GM12878 (cell line): ENCODE data around the gene DLG2. TPM values are rescaled to one million over a fixed set of nuclear protein-coding genes. Genes with fewer than 3 reads are reported as not detected.

Experiments
- ATAC-seq: fragments of 200-7000 bp; cut with Tn5 transposase; 3 replicates; pipeline ENCODE4 v1.9.1; 2020; ENCODE audit warnings: mild to moderate bottlenecking, moderate library complexity
- BruUV-seq: library from RNA; stranded (reverse); fragments of 400-500 nt; replicated peaks from 2 replicates; lab custom pipeline; 2021; lab: Mats Ljungman, UMichigan
- CTCF ChIA-PET: fragments of 300-600 bp; sonication (Branson Sonifier 250); formaldehyde crosslinking; extraction: SDS; loops from one replicate; lab custom pipeline; 2021; ENCODE audit warnings: inconsistent platforms; lab: Yijun Ruan, JAX
- POLR2A ChIA-PET: fragments of 350-600 bp; formaldehyde crosslinking; extraction: SDS; loops from one replicate; lab custom pipeline; 2021; ENCODE audit warnings: inconsistent platforms; lab: Charles Lee
- RAD21 ChIA-PET: fragments of 300-600 bp; sonication (Branson Sonifier 250); formaldehyde crosslinking; loops from one replicate; lab custom pipeline; 2023; ENCODE audit warnings: antibody characterized with exemption; ENCODE audit not compliant: unreplicated experiment; lab: Charles Lee
- SMC1A ChIA-PET: fragments of 300-600 bp; sonication (Branson Sonifier 250); formaldehyde crosslinking; loops from one replicate; lab custom pipeline; 2023; ENCODE audit not compliant: unreplicated experiment, uncharacterized antibody; lab: Charles Lee
- DNase-seq: peaks from one replicate; pipeline ENCODE4 v3.0.0-alpha.2; 2011; ENCODE audit warnings: low read depth, low spot score
- FAIRE-seq: peaks from 3 replicates; lab custom pipeline; 2011; peaks lifted over from hg19 to GRCh38; lab: Jason Lieb, UNC
- H2AFZ ChIP-seq: 2 replicates; pipeline ENCODE4 v1.6.0; 2011; ENCODE audit warnings: low read depth, low read length, control low read depth; ENCODE audit not compliant: control insufficient read depth
- H3K27ac ChIP-seq: 2 replicates; pipeline ENCODE4 v1.5.1; 2011; ENCODE audit warnings: control low read depth; ENCODE audit not compliant: control insufficient read depth, insufficient read depth
- H3K27me3 ChIP-seq, 2 experiments: replicated peaks in 1 of 2; 2 replicates each; pipeline versions ENCODE4 v1.6.0 to v1.6.1; 2011; ENCODE audit warnings: low read length in 1 of 2; ENCODE audit not compliant: control insufficient read depth in 2 of 2, insufficient read depth in 2 of 2
- H3K36me3 ChIP-seq, 2 experiments: 2 replicates each; pipeline ENCODE4 v1.5.1; 2011; ENCODE audit warnings: low read length in 1 of 2; ENCODE audit not compliant: control insufficient read depth in 2 of 2, insufficient read depth in 2 of 2
- H3K4me1 ChIP-seq: 2 replicates; pipeline ENCODE4 v1.6.1; 2011; ENCODE audit warnings: mild to moderate bottlenecking, low read length, moderate library complexity, mixed read lengths; ENCODE audit not compliant: control insufficient read depth, insufficient read depth
- H3K4me2 ChIP-seq: 2 replicates; pipeline ENCODE4 v1.6.0; 2011; ENCODE audit warnings: control low read depth; ENCODE audit not compliant: control insufficient read depth, insufficient read depth
- H3K4me3 ChIP-seq: fragments of 200-600 bp; sonication (generic); 2 replicates; pipeline ENCODE4 v1.5.1; 2016
- H3K79me2 ChIP-seq: 2 replicates; pipeline ENCODE4 v1.6.0; 2011; ENCODE audit warnings: low read length; ENCODE audit not compliant: control insufficient read depth, insufficient read depth
- H3K9ac ChIP-seq: 2 replicates; pipeline ENCODE4 v1.8.0; 2011; ENCODE audit warnings: low read length, control low read depth, mixed read lengths; ENCODE audit not compliant: control insufficient read depth, insufficient read depth
- H3K9me3 ChIP-seq: replicated peaks from 3 replicates; pipeline ENCODE4 v1.5.1; 2011; ENCODE audit warnings: mild to moderate bottlenecking, low read length; ENCODE audit not compliant: control insufficient read depth, insufficient read depth
- H4K20me1 ChIP-seq: 2 replicates; pipeline ENCODE4 v1.6.0; 2011; ENCODE audit not compliant: control insufficient read depth, insufficient read depth
- ASH2L ChIP-seq: fragments of 300-600, 200-600 bp; sonication (generic); IDR thresholded peaks from 2 replicates; pipeline ENCODE4 v1.6.1; 2017; ENCODE audit warnings: low read depth, mild to moderate bottlenecking, borderline replicate concordance
- CBX3 ChIP-seq: fragments of 200-600 bp; sonication (generic); IDR thresholded peaks from 2 replicates; pipeline ENCODE4 v1.6.1; 2016; ENCODE audit warnings: low read depth, borderline replicate concordance
- CEBPB ChIP-seq, 2 experiments: fragments of 150-350 bp in 1 of 2; IDR thresholded peaks; 2 replicates each; pipeline ENCODE4 v1.6.1; 2012 to 2014; ENCODE audit warnings: low read depth in 2 of 2, low read length in 2 of 2, borderline replicate concordance in 1 of 2, inconsistent platforms in 1 of 2
- GABPA ChIP-seq: IDR thresholded peaks from 2 replicates; pipeline ENCODE4 v1.6.1; 2014; ENCODE audit warnings: antibody characterized with exemption, low read depth, mild to moderate bottlenecking, inconsistent platforms
- JUND ChIP-seq: IDR thresholded peaks from 2 replicates; pipeline ENCODE4 v1.6.1; 2012; ENCODE audit warnings: low read depth, mild to moderate bottlenecking, low read length, improper control_type of control experiment, moderate library complexity
- MYC ChIP-seq: IDR thresholded peaks from 2 replicates; pipeline ENCODE4 v1.6.1; 2011; ENCODE audit warnings: mild to moderate bottlenecking, low read length, moderate library complexity, inconsistent platforms; ENCODE audit not compliant: insufficient read depth, insufficient replicate concordance, insufficient read length, severe bottlenecking
- NFYA ChIP-seq: IDR thresholded peaks from 2 replicates; pipeline ENCODE4 v1.6.1; 2011; ENCODE audit warnings: low read depth, mild to moderate bottlenecking, low read length, improper control_type of control experiment, borderline replicate concordance
- NFYB ChIP-seq: IDR thresholded peaks from 2 replicates; pipeline ENCODE4 v1.6.1; 2011; ENCODE audit warnings: low read depth, mild to moderate bottlenecking, low read length, improper control_type of control experiment, moderate library complexity; ENCODE audit not compliant: insufficient read depth
- NR2F1 ChIP-seq: fragments of 450-650 bp; conservative IDR thresholded peaks from 2 replicates; pipeline ENCODE4 v1.6.1; 2017; ENCODE audit warnings: mild to moderate bottlenecking
- RAD51 ChIP-seq: fragments of 450-650 bp; IDR thresholded peaks from 2 replicates; pipeline ENCODE4 v1.6.1; 2016; ENCODE audit warnings: moderate library complexity, mild to moderate bottlenecking, inconsistent platforms
- RFX5 ChIP-seq: IDR thresholded peaks from 2 replicates; pipeline ENCODE4 v1.6.1; 2011; ENCODE audit warnings: low read depth, low read length, improper control_type of control experiment
- SIX5 ChIP-seq: IDR thresholded peaks from 2 replicates; pipeline ENCODE4 v1.6.1; 2011; ENCODE audit warnings: mild to moderate bottlenecking, low read depth, low read length, moderate library complexity; ENCODE audit not compliant: severe bottlenecking
- STAT3 ChIP-seq: IDR thresholded peaks from 2 replicates; pipeline ENCODE4 v1.6.1; 2011; ENCODE audit warnings: low read depth, low read length, improper control_type of control experiment
- SUPT20H ChIP-seq: IDR thresholded peaks from 2 replicates; pipeline ENCODE4 v1.6.1; 2011; ENCODE audit warnings: low read depth, mild to moderate bottlenecking, low read length, moderate library complexity, borderline replicate concordance; ENCODE audit not compliant: control insufficient read depth
- WGBS: methylation state at CpG from one replicate; pipeline ENCODE4 v1.1.6; 2016; ENCODE audit warnings: low lambda C conversion rate; ENCODE audit not compliant: insufficient replicate concordance, insufficient coverage; ENCODE audit errors: missing lambda C conversion rate; 5-methylcytosine and 5-hydroxymethylcytosine counted together
- in situ Hi-C: fragments of 300-500 bp; cut with MboI; formaldehyde crosslinking; loops from 9 replicates; pipeline ENCODE4 v1.14.3; 2018; ENCODE audit warnings: mixed read lengths
- intact Hi-C: fragments of 100-400 bp; cut with micrococcal nuclease; formaldehyde crosslinking; loops from one replicate; pipeline ENCODE4 v1.14.2; 2022; ENCODE audit not compliant: unreplicated experiment
- polyA plus RNA-seq, 11 experiments: library from polyadenylated mRNA; depleted of rRNA in 4 of 11; unstranded in 6 of 11; stranded (reverse) in 5 of 11; fragments of >200 nt; fragmentation: Nextera tagmentation in 4 of 11; fragmentation: Illumina TruSeq in 1 of 11; extraction: Ambion mirVana in 4 of 11; extraction: Trizol in 1 of 11; gene quantifications; 1 replicate in 1 of 11; 2 replicates in 10 of 11; pipeline versions ENCODE4 v1.2.1 to v1.2.3, GENCODE V29; 2011 to 2016; ENCODE audit warnings: inconsistent platforms in 2 of 11, missing spikeins in 2 of 11, low read depth in 1 of 11
- total RNA-seq, 4 experiments: library from RNA; depleted of rRNA in 3 of 4; stranded (reverse); fragments of >200 nt in 3 of 4; fragmentation: Illumina TruSeq in 1 of 4; extraction: Trizol in 1 of 4; gene quantifications; 2 replicates each; pipeline versions ENCODE4 v1.2.1 to v1.2.3, GENCODE V29; 2013 to 2021
- TF ChIP-seq, protein P1 (sequence below): IDR thresholded peaks from 2 replicates; pipeline ENCODE4 v1.6.1; 2011; ENCODE audit warnings: borderline replicate concordance, low read depth, mild to moderate bottlenecking, moderate library complexity, low read length; ENCODE audit not compliant: insufficient read depth, poor library complexity, severe bottlenecking
- TF ChIP-seq, protein P2 (sequence below): IDR thresholded peaks from 2 replicates; pipeline ENCODE4 v1.6.1; 2012; ENCODE audit warnings: low read depth, low read length, improper control_type of control experiment

DLG2 gene
- total and polyA plus RNA-seq, 10 of the 15 experiments (the other 5 are each of a cell fraction or from before 2014, with no cell fraction given) = 0.09 to 0.98 (median 0.35) TPM

DNA sequence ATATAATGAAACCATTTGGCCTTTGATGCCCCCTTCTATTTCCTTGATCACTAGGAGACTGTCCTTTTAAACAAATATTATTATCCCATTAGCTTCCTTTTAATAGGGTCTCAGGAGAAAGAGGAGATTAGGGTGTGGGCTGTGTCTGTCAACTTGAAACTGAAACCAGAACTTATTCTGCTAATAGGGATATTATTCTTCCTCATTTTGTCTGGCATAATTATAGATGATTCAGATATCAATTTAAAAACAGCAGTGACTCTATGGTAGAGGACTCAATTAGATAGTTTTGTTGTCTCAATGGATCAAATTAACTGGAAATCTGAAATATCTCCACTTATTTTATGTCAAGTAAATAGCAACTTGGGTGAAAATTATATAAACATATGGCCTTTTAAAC is 1756.1 kb downstream of the DLG2 start (continued):
- no peak for TF ChIP-seq MYC

DNA sequence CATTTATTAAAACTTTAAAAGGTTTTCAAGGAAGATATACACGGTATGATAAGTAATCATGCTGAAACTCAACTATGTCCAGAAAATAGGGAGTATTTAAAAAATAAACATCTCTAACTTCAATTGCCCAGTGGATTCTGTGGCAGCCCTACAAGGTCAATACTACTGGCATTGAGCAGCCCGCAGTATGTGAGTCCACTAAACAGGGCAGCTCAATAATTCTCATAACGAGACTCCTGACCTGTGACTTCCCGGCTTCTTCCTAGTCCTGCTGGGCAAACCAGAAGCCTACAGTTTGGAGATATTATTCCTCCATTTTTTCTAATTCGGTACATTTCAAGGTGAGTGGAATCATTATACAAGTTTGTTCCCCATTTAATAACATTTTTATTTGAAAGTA is 1760.5 kb downstream of the DLG2 start:
- no TSS peak for BruUV-seq
- Histone ChIP-seq H3K4me3 (no peak overlapping the region), H3K9me3 (no peaks in the 10 kb centered on the region), H3K27me3 (no peaks in the 10 kb centered on the region), H2AFZ (no peak overlapping the region), H3K36me3 (no peaks in the 10 kb centered on the region), H3K9ac (no peak overlapping the region), H3K79me2 (no peaks in the 10 kb centered on the region), H3K27ac (no peak overlapping the region), H4K20me1 (no peaks in the 10 kb centered on the region), H3K4me1 (no peaks in the 10 kb centered on the region), H3K4me2 (no peak overlapping the region)
- in situ Hi-C loops = no loop called here
- ChIA-PET RAD21 (interaction anchor here (0.9 kb wide), 1 partner anchor 29 kb away, joined by 3 read pairs; no protein-coding TSS in a partner anchor), CTCF (interaction anchor here (0.6 kb wide), 1 partner anchor 51 kb away, joined by 3 read pairs; no protein-coding TSS in a partner anchor), POLR2A (no interaction called here), SMC1A (no interaction called here)
- TF ChIP-seq GABPA (no peak), JUND (no peak), CEBPB (IDR thresholded peaks at IDR 0.05; ENCODE audit: borderline replicate concordance in 1 of 2, low read depth in 2 of 2, low read length in 2 of 2) (no peak), RFX5 (no peak), SUPT20H (no peak), CBX3 (no peak), NFYB (no peak), SIX5 (no peak), RAD51 (no peak), NFYA (no peak), STAT3 (no peak), ASH2L (no peak), NR2F1 (no peak)
- TF ChIP-seq, protein P1, sequence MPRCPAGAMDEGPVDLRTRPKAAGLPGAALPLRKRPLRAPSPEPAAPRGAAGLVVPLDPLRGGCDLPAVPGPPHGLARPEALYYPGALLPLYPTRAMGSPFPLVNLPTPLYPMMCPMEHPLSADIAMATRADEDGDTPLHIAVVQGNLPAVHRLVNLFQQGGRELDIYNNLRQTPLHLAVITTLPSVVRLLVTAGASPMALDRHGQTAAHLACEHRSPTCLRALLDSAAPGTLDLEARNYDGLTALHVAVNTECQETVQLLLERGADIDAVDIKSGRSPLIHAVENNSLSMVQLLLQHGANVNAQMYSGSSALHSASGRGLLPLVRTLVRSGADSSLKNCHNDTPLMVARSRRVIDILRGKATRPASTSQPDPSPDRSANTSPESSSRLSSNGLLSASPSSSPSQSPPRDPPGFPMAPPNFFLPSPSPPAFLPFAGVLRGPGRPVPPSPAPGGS = no peak
- TF ChIP-seq, protein P2, sequence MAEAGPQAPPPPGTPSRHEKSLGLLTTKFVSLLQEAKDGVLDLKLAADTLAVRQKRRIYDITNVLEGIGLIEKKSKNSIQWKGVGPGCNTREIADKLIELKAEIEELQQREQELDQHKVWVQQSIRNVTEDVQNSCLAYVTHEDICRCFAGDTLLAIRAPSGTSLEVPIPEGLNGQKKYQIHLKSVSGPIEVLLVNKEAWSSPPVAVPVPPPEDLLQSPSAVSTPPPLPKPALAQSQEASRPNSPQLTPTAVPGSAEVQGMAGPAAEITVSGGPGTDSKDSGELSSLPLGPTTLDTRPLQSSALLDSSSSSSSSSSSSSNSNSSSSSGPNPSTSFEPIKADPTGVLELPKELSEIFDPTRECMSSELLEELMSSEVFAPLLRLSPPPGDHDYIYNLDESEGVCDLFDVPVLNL = no peak
- no peak for ATAC-seq
- WGBS = 38% methylated on average over 5 of the region's 5 CpGs
- intact Hi-C loops = no loop called here
- no peak for FAIRE-seq
- no peak for DNase-seq
